ENCODE data around the gene SHROOM3. TPM values are rescaled to one million over a fixed set of nuclear protein-coding genes. Genes with fewer than 3 reads are reported as not detected.

The SHROOM3 gene
- total RNA-seq, 1 donor from 2014 or later = 0.55 TPM

GRCh38 chr4:76791479-76791878 is 356.4 kb downstream of the SHROOM3 start:
- H3K27ac Mint-ChIP-seq = no peak overlapping the region
- DNase-seq (no peak), ATAC-seq (ENCODE audit: low read depth) (no peak)
- H3K27me3 Mint-ChIP-seq = peaks cover 6% of the 10 kb centered on the region
- no peaks in the 10 kb centered on the region for H3K4me1 Mint-ChIP-seq
- no peaks in the 10 kb centered on the region for H3K9me3 Mint-ChIP-seq
- ChIA-PET POLR2A (no interaction called here), CTCF (no interaction called here)
- TF ChIP-seq, protein P1, sequence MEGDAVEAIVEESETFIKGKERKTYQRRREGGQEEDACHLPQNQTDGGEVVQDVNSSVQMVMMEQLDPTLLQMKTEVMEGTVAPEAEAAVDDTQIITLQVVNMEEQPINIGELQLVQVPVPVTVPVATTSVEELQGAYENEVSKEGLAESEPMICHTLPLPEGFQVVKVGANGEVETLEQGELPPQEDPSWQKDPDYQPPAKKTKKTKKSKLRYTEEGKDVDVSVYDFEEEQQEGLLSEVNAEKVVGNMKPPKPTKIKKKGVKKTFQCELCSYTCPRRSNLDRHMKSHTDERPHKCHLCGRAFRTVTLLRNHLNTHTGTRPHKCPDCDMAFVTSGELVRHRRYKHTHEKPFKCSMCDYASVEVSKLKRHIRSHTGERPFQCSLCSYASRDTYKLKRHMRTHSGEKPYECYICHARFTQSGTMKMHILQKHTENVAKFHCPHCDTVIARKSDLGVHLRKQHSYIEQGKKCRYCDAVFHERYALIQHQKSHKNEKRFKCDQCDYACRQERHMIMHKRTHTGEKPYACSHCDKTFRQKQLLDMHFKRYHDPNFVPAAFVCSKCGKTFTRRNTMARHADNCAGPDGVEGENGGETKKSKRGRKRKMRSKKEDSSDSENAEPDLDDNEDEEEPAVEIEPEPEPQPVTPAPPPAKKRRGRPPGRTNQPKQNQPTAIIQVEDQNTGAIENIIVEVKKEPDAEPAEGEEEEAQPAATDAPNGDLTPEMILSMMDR (IDR thresholded peaks at IDR 0.05) = no peak
- no peaks in the 10 kb centered on the region for H3K36me3 Mint-ChIP-seq (ENCODE audit: low read depth)
- no peak overlapping the region for H3K4me3 Mint-ChIP-seq
- intact Hi-C loops (cut with micrococcal nuclease) = no loop called here

DNA sequence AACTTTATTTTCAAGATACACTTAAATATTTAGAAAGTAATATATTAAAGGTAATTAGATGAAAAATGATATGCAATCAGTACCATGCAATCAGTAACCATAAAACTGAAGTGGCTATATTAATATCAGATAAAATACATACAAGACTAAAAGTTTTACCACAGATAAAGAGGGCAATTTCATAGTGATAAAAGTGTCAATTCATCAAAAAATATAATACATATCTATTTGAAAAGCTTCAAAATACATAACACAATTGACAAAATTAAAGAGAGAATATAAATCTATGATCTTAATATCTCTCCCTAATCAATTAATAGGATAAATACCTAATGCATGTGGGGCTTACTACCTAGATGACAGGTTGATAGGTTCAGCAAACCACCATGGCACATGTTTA is 357.4 kb downstream of the SHROOM3 start:
- no peak for ATAC-seq (ENCODE audit: low read depth)
- intact Hi-C loops (cut with micrococcal nuclease) = no loop called here
- CTCF ChIA-PET = no interaction called here
- POLR2A ChIA-PET = no interaction called here
- H3K4me3 Mint-ChIP-seq = no peak overlapping the region
- TF ChIP-seq, protein P1 (IDR thresholded peaks at IDR 0.05) = no peak
- no peaks in the 10 kb centered on the region for H3K4me1 Mint-ChIP-seq
- H3K27ac Mint-ChIP-seq = no peak overlapping the region
- H3K9me3 Mint-ChIP-seq = no peaks in the 10 kb centered on the region
- no peaks in the 10 kb centered on the region for H3K36me3 Mint-ChIP-seq (ENCODE audit: low read depth)
- peaks cover 5% of the 10 kb centered on the region for H3K27me3 Mint-ChIP-seq
- DNase-seq = no peak

GRCh38 chr4:76795243-76795642 is 360.2 kb downstream of the SHROOM3 start:
- ChIA-PET POLR2A (no interaction called here), CTCF (no interaction called here)
- no peak overlapping the region for H3K27ac Mint-ChIP-seq
- H3K27me3 Mint-ChIP-seq = peaks cover 6% of the 10 kb centered on the region
- intact Hi-C loops (cut with micrococcal nuclease) = no loop called here
- no peaks in the 10 kb centered on the region for H3K4me1 Mint-ChIP-seq
- TF ChIP-seq, protein P1 (IDR thresholded peaks at IDR 0.05) = no peak
- no peak for DNase-seq
- H3K36me3 Mint-ChIP-seq (ENCODE audit: low read depth) = no peaks in the 10 kb centered on the region
- H3K4me3 Mint-ChIP-seq = no peak overlapping the region
- H3K9me3 Mint-ChIP-seq = no peaks in the 10 kb centered on the region
- no peak for ATAC-seq (ENCODE audit: low read depth)

DNA sequence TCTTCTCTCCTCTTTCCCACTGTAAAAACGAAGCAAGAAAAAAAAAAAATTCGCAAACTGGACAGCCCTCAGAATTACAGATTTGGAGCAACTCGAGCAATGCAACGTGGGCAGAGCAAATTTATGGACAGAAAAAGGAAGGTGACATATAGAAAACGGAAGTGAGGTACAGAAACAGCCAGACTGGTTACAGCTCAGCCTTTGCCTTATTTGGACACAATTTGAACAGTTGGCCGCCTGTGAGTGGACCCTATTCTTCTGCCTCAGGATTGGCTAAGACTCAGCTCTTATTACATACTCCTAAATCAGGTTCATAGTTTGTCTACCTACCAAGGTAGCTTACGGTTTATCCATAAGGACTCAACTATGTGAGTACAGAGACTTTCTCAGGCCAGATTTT is 364.1 kb downstream of the SHROOM3 start:
- intact Hi-C loops (cut with micrococcal nuclease) = no loop called here
- H3K27ac Mint-ChIP-seq = no peak overlapping the region
- CTCF ChIA-PET = no interaction called here
- ATAC-seq (ENCODE audit: low read depth) = no peak
- peaks cover 10% of the 10 kb centered on the region for H3K27me3 Mint-ChIP-seq
- H3K36me3 Mint-ChIP-seq (ENCODE audit: low read depth) = no peaks in the 10 kb centered on the region
- no peaks in the 10 kb centered on the region for H3K9me3 Mint-ChIP-seq
- DNase-seq = no peak
- H3K4me3 Mint-ChIP-seq = no peak overlapping the region
- TF ChIP-seq, protein P1 (IDR thresholded peaks at IDR 0.05) = no peak
- no peaks in the 10 kb centered on the region for H3K4me1 Mint-ChIP-seq
- POLR2A ChIA-PET = no interaction called here

DNA sequence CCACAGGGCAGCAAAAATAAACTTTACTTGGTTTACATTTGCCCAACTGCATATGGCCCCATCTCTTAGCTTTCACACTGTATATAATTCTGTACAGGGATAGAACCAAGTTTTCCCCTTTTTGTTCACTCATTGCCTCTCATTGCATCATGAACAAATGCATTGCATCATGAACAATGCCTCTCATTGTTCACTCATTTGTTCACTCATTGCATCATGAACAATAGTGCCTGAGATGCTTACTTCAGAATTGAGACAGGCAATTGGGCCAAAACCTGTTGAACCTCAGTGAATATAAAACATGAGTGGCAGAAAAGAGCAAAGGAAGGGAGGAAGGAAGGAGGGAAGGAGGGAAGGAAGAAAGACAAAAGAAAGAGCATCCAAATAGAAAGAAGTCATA is 364.7 kb downstream of the SHROOM3 start:
- Mint-ChIP-seq H3K9me3 (no peaks in the 10 kb centered on the region), H3K27me3 (peaks cover 10% of the 10 kb centered on the region), H3K27ac (no peak overlapping the region), H3K4me3 (no peak overlapping the region), H3K36me3 (ENCODE audit: low read depth) (no peaks in the 10 kb centered on the region), H3K4me1 (no peaks in the 10 kb centered on the region)
- TF ChIP-seq, protein P1 (IDR thresholded peaks at IDR 0.05) = no peak
- no peak for ATAC-seq (ENCODE audit: low read depth)
- ChIA-PET CTCF (no interaction called here), POLR2A (no interaction called here)
- no peak for DNase-seq
- intact Hi-C loops (cut with micrococcal nuclease) = no loop called here

Data from activated B cell treated with CpG ODN at 0.5 μM for 24 hours (primary cell).